Right cardiac atrium (tissue), 5 donors: ENCODE data around the gene MTMR2. TPM values are rescaled to one million over a fixed set of nuclear protein-coding genes. Genes with fewer than 3 reads are reported as not detected.
"Not testable (repeated sequence)": the region's sequence is repeated elsewhere in the genome, so short reads cannot be mapped to it uniquely, and the experiment has no call there.

ENCODE experiments used
- ATAC-seq, 2 donors: fragments of 200-7000 bp; cut with Tn5 transposase; one replicate each; pipeline versions ENCODE4 v1.8.0 to v1.9.1; 2020; ENCODE audit warnings: moderate library complexity in 2 of 2, mild to moderate bottlenecking in 1 of 2
- DNase-seq, 3 donors: peaks; one replicate each; pipeline ENCODE4 v3.0.0-alpha.2; 2020
- H3K27ac ChIP-seq: one replicate; pipeline ENCODE4 v1.5.1; 2013; ENCODE audit warnings: mild to moderate bottlenecking, low read length, control low read depth, moderate library complexity
- H3K27me3 ChIP-seq: one replicate; pipeline ENCODE4 v1.6.1; 2013; ENCODE audit not compliant: control insufficient read depth, insufficient read depth
- H3K4me1 ChIP-seq: one replicate; pipeline ENCODE4 v1.6.1; 2013; ENCODE audit warnings: low read length; ENCODE audit not compliant: control insufficient read depth, insufficient read depth
- H3K4me3 ChIP-seq: one replicate; pipeline ENCODE4 v1.5.1; 2013; ENCODE audit warnings: low read length, control low read depth
- H3K9me3 ChIP-seq: one replicate; pipeline ENCODE4 v1.6.1; 2013; ENCODE audit warnings: low read length; ENCODE audit not compliant: control insufficient read depth
- WGBS: extraction: QIAGEN DNeasy Blood & Tissue Kit; methylation state at CpG from one replicate; pipeline ENCODE4 v1.1.7; 2013; 5-methylcytosine and 5-hydroxymethylcytosine counted together
- intact Hi-C, 4 donors: fragments of 100-400 bp; cut with DNase I; formaldehyde crosslinking; loops; one replicate each; pipeline versions ENCODE4 v1.11.0 to v1.14.0; 2022 to 2023
- polyA plus RNA-seq: library from polyadenylated mRNA; stranded (reverse); fragments of 200-250 nt; gene quantifications from one replicate; pipeline ENCODE4 v1.2.3, GENCODE V29; 2013
- total RNA-seq, 4 donors: library from RNA; stranded (reverse); fragmentation: NEBNext Ultra II Directional; extraction: Animal tissue kit (Norgen Biotek cat#: 25700); gene quantifications; one replicate each; pipeline ENCODE4 v1.2.1, GENCODE V29; 2021
- donor health status: healthy with polysubstance abuse.
- donor health status: DM: no; HTN: yes; CAD: no.
- donor health status: DM: no; HTN: no; CAD: no.
- donor health status: DM: no; HTN: yes; CAD: no; lungs with severe emphysema.
- donor health status: DM: yes; HTN: yes; CAD: no.

The MTMR2 gene
- total and polyA plus RNA-seq, 5 donors: 7.8 to 23.6 (median 18.6) TPM

- H3K9me3 ChIP-seq: no peaks in the 10 kb centered on the region
- no peak overlapping the region for H3K27ac ChIP-seq
- no peaks in the 10 kb centered on the region for H3K27me3 ChIP-seq
- DNase-seq: no peak
- intact Hi-C loops: no loop called here
- H3K4me1 ChIP-seq: no peaks in the 10 kb centered on the region
- WGBS: 98% methylated on average over 2 of the region's 2 CpGs
- H3K4me3 ChIP-seq: no peak overlapping the region
- ATAC-seq: no peak
These were observed 39.1 kb downstream of the MTMR2 start for GRCh38 chr11:95884802-95885201.

- no peak for DNase-seq
These were observed 39.5 kb downstream of the MTMR2 start for GRCh38 chr11:95884376-95884775.

GRCh38 chr11:95883381-95883780, 40.5 kb downstream of the MTMR2 start:
- 65% methylated on average over 1 of the region's 1 CpG for WGBS
- Histone ChIP-seq H3K4me3 (no peak overlapping the region), H3K9me3 (no peaks in the 10 kb centered on the region), H3K27me3 (no peaks in the 10 kb centered on the region), H3K27ac (no peak overlapping the region), H3K4me1 (no peaks in the 10 kb centered on the region)
- no peak for ATAC-seq
- no peak for DNase-seq
- intact Hi-C loops: no loop called here

More at GRCh38 chr11:95884376-95884775, 39.5 kb downstream of the MTMR2 start:
- H3K27ac ChIP-seq: no peak overlapping the region
- no peaks in the 10 kb centered on the region for H3K9me3 ChIP-seq
- no peak for ATAC-seq
- intact Hi-C loops: no loop called here
- WGBS: 84% methylated on average over 1 of the region's 1 CpG
- H3K4me3 ChIP-seq: no peak overlapping the region
- H3K4me1 ChIP-seq: no peaks in the 10 kb centered on the region
- no peaks in the 10 kb centered on the region for H3K27me3 ChIP-seq

- Histone ChIP-seq H3K9me3 (no peaks in the 10 kb centered on the region), H3K4me1 (no peaks in the 10 kb centered on the region), H3K4me3 (no peak overlapping the region), H3K27ac (no peak overlapping the region), H3K27me3 (no peaks in the 10 kb centered on the region)
- DNase-seq: no peak
- 82% methylated on average over 2 of the region's 2 CpGs for WGBS
- intact Hi-C loops: no loop called here
- ATAC-seq: no peak
These were observed 46.6 kb downstream of the MTMR2 start for GRCh38 chr11:95877291-95877690.

GRCh38 chr11:95870877-95871276, 53.0 kb downstream of the MTMR2 start:
- H3K9me3 ChIP-seq, H3K27me3 ChIP-seq, H3K27ac ChIP-seq, DNase-seq, intact Hi-C loops, ATAC-seq, H3K4me1 ChIP-seq, H3K4me3 ChIP-seq: not testable (repeated sequence)
- WGBS: 92% methylated on average over 3 of the region's 3 CpGs

- 84% methylated on average over 6 of the region's 6 CpGs for WGBS
- Histone ChIP-seq H3K4me1 (no peaks in the 10 kb centered on the region), H3K4me3 (no peak overlapping the region), H3K27me3 (no peaks in the 10 kb centered on the region), H3K27ac (no peak overlapping the region), H3K9me3 (no peaks in the 10 kb centered on the region)
- ATAC-seq: no peak
- intact Hi-C loops: no loop called here
- DNase-seq: no peak
These were observed 56.8 kb downstream of the MTMR2 start for GRCh38 chr11:95867105-95867504.

GRCh38 chr11:95863486-95864140, 60.3 kb downstream of the MTMR2 start:
- DNase-seq (no peak), ATAC-seq (no peak)
- intact Hi-C loops: no loop called here
- Histone ChIP-seq H3K9me3 (no peaks in the 10 kb centered on the region), H3K4me3 (no peak overlapping the region), H3K4me1 (no peaks in the 10 kb centered on the region), H3K27ac (no peak overlapping the region), H3K27me3 (no peaks in the 10 kb centered on the region)
- 85% methylated on average over 2 of the region's 2 CpGs for WGBS

GRCh38 chr11:95860024-95860423, 63.9 kb downstream of the MTMR2 start:
- not testable (repeated sequence) for H3K27me3 ChIP-seq

GRCh38 chr11:95854362-95854761, 69.5 kb downstream of the MTMR2 start:
- intact Hi-C loops, H3K27ac ChIP-seq, H3K9me3 ChIP-seq, DNase-seq, ATAC-seq, H3K4me3 ChIP-seq, H3K27me3 ChIP-seq, H3K4me1 ChIP-seq: not testable (repeated sequence)
- 68% methylated on average over 5 of the region's 5 CpGs for WGBS

More at GRCh38 chr11:95860024-95860423, 63.9 kb downstream of the MTMR2 start:
- H3K27ac ChIP-seq, H3K9me3 ChIP-seq, intact Hi-C loops, ATAC-seq, H3K4me3 ChIP-seq, H3K4me1 ChIP-seq, DNase-seq: not testable (repeated sequence)
- 93% methylated on average over 4 of the region's 4 CpGs for WGBS

- intact Hi-C loops: no loop called here
- whole genome bisulfite sequencing: 93% methylated on average over 2 of the region's 2 CpGs
These were observed 70.0 kb downstream of the MTMR2 start for GRCh38 chr11:95853862-95854261.

GRCh38 chr11:95853138-95853537, 70.8 kb downstream of the MTMR2 start:
- ATAC-seq (no peak), DNase-seq (no peak)
- Histone ChIP-seq H3K27ac (no peak overlapping the region), H3K9me3 (no peaks in the 10 kb centered on the region), H3K4me3 (no peak overlapping the region), H3K4me1 (peaks cover 2% of the 10 kb centered on the region), H3K27me3 (no peaks in the 10 kb centered on the region)
- intact Hi-C loops: no loop called here

More at GRCh38 chr11:95853862-95854261, 70.0 kb downstream of the MTMR2 start:
- Histone ChIP-seq H3K4me3 (no peak overlapping the region), H3K9me3 (no peaks in the 10 kb centered on the region), H3K27me3 (no peaks in the 10 kb centered on the region), H3K4me1 (peaks cover 2% of the 10 kb centered on the region), H3K27ac (no peak overlapping the region)
- DNase-seq (no peak), ATAC-seq (no peak)

GRCh38 chr11:95850137-95850536, 73.8 kb downstream of the MTMR2 start:
- ATAC-seq (no peak), DNase-seq (no peak)
- Histone ChIP-seq H3K4me1 (peaks cover 2% of the 10 kb centered on the region), H3K27ac (no peak overlapping the region), H3K27me3 (no peaks in the 10 kb centered on the region), H3K4me3 (no peak overlapping the region), H3K9me3 (no peaks in the 10 kb centered on the region)
- intact Hi-C loops: no loop called here
